K562 (cell line): ENCODE measurements around the gene ACP4. TPM values are rescaled to one million over a fixed set of nuclear protein-coding genes. Genes with fewer than 3 reads are reported as not detected.
"Not testable (repeated sequence)": the region's sequence is repeated elsewhere in the genome, so short reads cannot be mapped to it uniquely, and the experiment has no call there.

Source experiments
- ATAC-seq: fragments of 200-7000 bp; cut with Tn5 transposase; 3 replicates; pipeline ENCODE4 v1.9.1; 2020; ENCODE audit warnings: moderate library complexity
- BruUV-seq: library from RNA; stranded (reverse); fragments of 400-500 nt; replicated peaks from 2 replicates; lab custom pipeline; 2021; lab: Mats Ljungman, UMichigan
- CTCF ChIA-PET: fragments of 300-600 bp; formaldehyde crosslinking; extraction: SDS; loops from one replicate; lab custom pipeline; 2021; ENCODE audit warnings: low intra/inter-chr PET ratio; lab: Yijun Ruan, JAX
- POLR2A ChIA-PET: fragments of 300-600, 350-650 bp; sonication (Branson Sonifier 250); formaldehyde crosslinking; extraction: SDS; loops from one replicate; lab custom pipeline; 2021; ENCODE audit warnings: antibody characterized with exemption, inconsistent platforms; lab: Yijun Ruan, JAX
- DNase-seq, 4 experiments: peaks; one replicate each; pipeline versions ENCODE4 v3.0.0 to v3.0.0-alpha.2; 2011 to 2018; ENCODE audit warnings: low spot score in 3 of 4, mixed read lengths in 3 of 4; ENCODE audit errors: extremely low read depth in 1 of 4
- FAIRE-seq: peaks from 2 replicates; lab custom pipeline; 2011; peaks lifted over from hg19 to GRCh38; lab: Jason Lieb, UNC
- H2AFZ ChIP-seq: 2 replicates; pipeline ENCODE4 v1.6.0; 2011; ENCODE audit warnings: low read depth, low read length, control low read depth, inconsistent platforms
- H3K27ac ChIP-seq: fragments of 200-600 bp; 3 replicates; pipeline ENCODE4 v1.8.0; 2011; ENCODE audit warnings: low read depth, mild to moderate bottlenecking, control low read depth, inconsistent platforms, low read length, moderate library complexity, mixed read lengths; ENCODE audit errors: extremely low read depth
- H3K27me3 ChIP-seq, 2 experiments: fragments of 300-600 bp in 1 of 2; 2 replicates in 1 of 2; 3 replicates in 1 of 2; pipeline versions ENCODE4 v1.6.0 to v1.8.0; 2011; ENCODE audit warnings: inconsistent platforms in 2 of 2, low read length in 2 of 2, mild to moderate bottlenecking in 1 of 2, mixed read lengths in 1 of 2, moderate library complexity in 1 of 2; ENCODE audit not compliant: control insufficient read depth in 2 of 2, insufficient read depth in 2 of 2
- H3K36me3 ChIP-seq: fragments of 300-600 bp; 3 replicates; pipeline ENCODE4 v1.8.0; 2011; ENCODE audit warnings: mild to moderate bottlenecking, low read length, inconsistent platforms; ENCODE audit not compliant: control insufficient read depth, insufficient read depth
- H3K4me1 ChIP-seq, 2 experiments: fragments of 200-600 bp in 1 of 2; replicated peaks in 1 of 2; 2 replicates in 1 of 2; 3 replicates in 1 of 2; pipeline versions ENCODE4 v1.5.1 to v1.8.0; 2011; ENCODE audit warnings: inconsistent platforms in 2 of 2, low read length in 2 of 2, mild to moderate bottlenecking in 1 of 2, mixed read lengths in 1 of 2, moderate library complexity in 1 of 2; ENCODE audit not compliant: control insufficient read depth in 2 of 2, insufficient read depth in 2 of 2
- H3K4me2 ChIP-seq: 2 replicates; pipeline ENCODE4 v1.6.1; 2011; ENCODE audit warnings: low read length, control low read depth, inconsistent platforms, mixed read lengths; ENCODE audit not compliant: insufficient read depth
- H3K4me3 ChIP-seq: fragments of 200-600 bp; sonication (generic), shearing (Covaris generic); 2 replicates; pipeline ENCODE4 v1.5.1; 2016; ENCODE audit warnings: control low read depth, inconsistent platforms
- H3K79me2 ChIP-seq: fragments of 200-600 bp; 3 replicates; pipeline ENCODE4 v1.8.0; 2011; ENCODE audit warnings: low read length, inconsistent platforms; ENCODE audit not compliant: control insufficient read depth, insufficient read depth
- H3K9ac ChIP-seq, 2 experiments: 2 replicates each; pipeline versions ENCODE4 v1.6.0 to v1.6.1; 2011; ENCODE audit warnings: low read depth in 2 of 2, low read length in 2 of 2, control low read depth in 1 of 2, inconsistent platforms in 1 of 2, mild to moderate bottlenecking in 1 of 2, mixed read lengths in 1 of 2; ENCODE audit not compliant: insufficient read depth in 1 of 2
- H3K9me1 ChIP-seq: one replicate; pipeline ENCODE4 v1.6.0; 2011; ENCODE audit warnings: inconsistent platforms, mild to moderate bottlenecking, low read length, moderate library complexity; ENCODE audit not compliant: control insufficient read depth, insufficient read depth
- H3K9me3 ChIP-seq: replicated peaks from 2 replicates; pipeline ENCODE4 v1.5.1; 2011; ENCODE audit warnings: low read depth, low read length, inconsistent platforms; ENCODE audit not compliant: control insufficient read depth, insufficient read depth
- H4K20me1 ChIP-seq: replicated peaks from 2 replicates; pipeline ENCODE4 v1.6.1; 2011; ENCODE audit warnings: low read length, inconsistent platforms, mixed read lengths; ENCODE audit not compliant: control insufficient read depth, insufficient read depth
- ADNP ChIP-seq: fragments of 200-800 bp; sonication (Bioruptor generic); IDR thresholded peaks from 2 replicates; pipeline ENCODE4 v1.6.1; 2016; ENCODE audit warnings: missing genetic modification characterization, missing compliant biosample characterization
- BRF1 ChIP-seq: IDR thresholded peaks from 3 replicates; pipeline ENCODE4 v1.6.1; 2011; ENCODE audit warnings: borderline replicate concordance, mild to moderate bottlenecking; ENCODE audit not compliant: insufficient read length; ENCODE audit errors: extremely low read depth
- CTCFL ChIP-seq: IDR thresholded peaks from 2 replicates; pipeline ENCODE4 v1.6.1; 2011; ENCODE audit warnings: borderline replicate concordance, low read depth, mild to moderate bottlenecking, moderate library complexity, low read length; ENCODE audit not compliant: insufficient read depth, poor library complexity, severe bottlenecking
- GABPA ChIP-seq: fragments of 200-800 bp; sonication (Bioruptor generic); conservative IDR thresholded peaks from 2 replicates; pipeline ENCODE4 v1.6.1; 2016; ENCODE audit warnings: low read depth, missing genetic modification characterization, missing compliant biosample characterization
- HIVEP1 ChIP-seq: fragments of 250-450 bp; sonication (Bioruptor Pico); IDR thresholded peaks from 2 replicates; pipeline ENCODE4 v1.4.0; 2020; ENCODE audit warnings: mild to moderate bottlenecking
- KAT2B ChIP-seq: IDR thresholded peaks from one replicate; pipeline ENCODE4 v1.6.1; 2012; ENCODE audit warnings: low read depth, mild to moderate bottlenecking, control low read depth, inconsistent platforms, low read length, moderate library complexity
- LCOR ChIP-seq: sonication (generic); formaldehyde crosslinking; IDR thresholded peaks from 2 replicates; pipeline ENCODE4 v1.8.0; 2022; ENCODE audit warnings: mild to moderate bottlenecking, missing genetic modification reagents
- SIRT6 ChIP-seq: IDR thresholded peaks from one replicate; pipeline ENCODE4 v1.6.1; 2012; ENCODE audit warnings: low read depth, mild to moderate bottlenecking, control low read depth, inconsistent platforms, low read length, moderate library complexity
- ZNF175 ChIP-seq: fragments of 200-800 bp; sonication (Bioruptor generic); IDR thresholded peaks from 2 replicates; pipeline ENCODE4 v1.6.1; 2016; ENCODE audit warnings: low read depth, mild to moderate bottlenecking, missing genetic modification characterization, missing compliant biosample characterization
- ZNF384 ChIP-seq: IDR thresholded peaks from 2 replicates; pipeline ENCODE4 v1.6.1; 2012; ENCODE audit warnings: low read depth, low read length, improper control_type of control experiment
- ZNF431 ChIP-seq: sonication (generic); formaldehyde crosslinking; IDR thresholded peaks from 2 replicates; pipeline ENCODE4 v1.8.0; 2022; ENCODE audit warnings: mild to moderate bottlenecking, missing genetic modification reagents
- ZNF766 ChIP-seq: fragments of 200-800 bp; sonication (Bioruptor generic); conservative IDR thresholded peaks from 2 replicates; pipeline ENCODE4 v1.6.1; 2016; ENCODE audit warnings: missing genetic modification characterization, missing compliant biosample characterization
- WGBS: fragments of 100-300 bp; shearing (Covaris generic); methylation state at CpG from one replicate; pipeline ENCODE4 v1.1.6; 2016; ENCODE audit warnings: low coverage, mixed read lengths; ENCODE audit not compliant: insufficient coverage; ENCODE audit errors: missing lambda C conversion rate; 5-methylcytosine and 5-hydroxymethylcytosine counted together
- in situ Hi-C: fragments of 300-500 bp; cut with MboI; formaldehyde crosslinking; loops from 4 replicates; pipeline ENCODE4 v1.15.0; 2018; ENCODE audit warnings: inconsistent platforms, mixed read lengths
- intact Hi-C: fragments of 100-400 bp; cut with micrococcal nuclease; formaldehyde crosslinking; loops from 2 replicates; pipeline ENCODE4 v1.14.2; 2022
- polyA plus RNA-seq, 8 experiments: library from polyadenylated mRNA; depleted of rRNA in 4 of 8; stranded (reverse) in 5 of 8; unstranded in 3 of 8; fragments of >200 nt; fragmentation: Nextera tagmentation in 2 of 8; fragmentation: Illumina TruSeq in 1 of 8; extraction: Ambion mirVana in 2 of 8; extraction: Trizol in 1 of 8; gene quantifications; 2 replicates each; pipeline versions ENCODE4 v1.2.1 to v1.2.3, GENCODE V29; 2011 to 2014; ENCODE audit warnings: inconsistent platforms in 1 of 8, missing spikeins in 1 of 8
- total RNA-seq, 7 experiments: library from RNA; depleted of rRNA in 6 of 7; stranded (reverse); fragments of >200 nt in 6 of 7; fragmentation: Illumina TruSeq in 2 of 7; extraction: Trizol in 2 of 7; gene quantifications; 2 replicates each; pipeline versions ENCODE4 v1.2.1 to v1.2.3, GENCODE V29; 2011 to 2021; ENCODE audit warnings: low replicate concordance in 1 of 7
- TF ChIP-seq, protein P1 (sequence below): fragments of 450-650 bp; IDR thresholded peaks from 2 replicates; pipeline ENCODE4 v1.6.1; 2016

The ACP4 gene
- total and polyA plus RNA-seq, 9 of the 15 experiments (the other 6 are each of a cell fraction or from before 2014, with no cell fraction given): not detected

GRCh38 chr19:50767263-50767662, 23.0 kb upstream of the ACP4 start:
- H3K27me3 ChIP-seq, H3K4me3 ChIP-seq, in situ Hi-C loops, H3K27ac ChIP-seq, H3K79me2 ChIP-seq, H3K36me3 ChIP-seq, POLR2A ChIA-PET, DNase-seq, H4K20me1 ChIP-seq, BruUV-seq, H3K9me1 ChIP-seq, H3K4me2 ChIP-seq, intact Hi-C loops, H3K9me3 ChIP-seq, CTCF ChIA-PET: not testable (repeated sequence)
- Histone ChIP-seq H3K4me1 (peaks cover 11 to 18% of the 10 kb centered on the region in 2 experiments), H3K9ac (0 out of 4 replicates have a peak overlapping the region, but pooled peaks of 1 of the 2 experiments have one; percentile 36), H2AFZ (peak overlapping the region; percentile 72)
- TF ChIP-seq HIVEP1 (0 out of 2 replicates have a peak, but pooled peaks have one; percentile 9), ZNF384 (peak; percentile 17; the same call in 1 of the 2 replicates)
- 33% methylated on average over 5 of the region's 5 CpGs for WGBS
- FAIRE-seq (peak; percentile 67), ATAC-seq (peak; percentile 26; the same call in 2 of the 3 replicates)

DNA sequence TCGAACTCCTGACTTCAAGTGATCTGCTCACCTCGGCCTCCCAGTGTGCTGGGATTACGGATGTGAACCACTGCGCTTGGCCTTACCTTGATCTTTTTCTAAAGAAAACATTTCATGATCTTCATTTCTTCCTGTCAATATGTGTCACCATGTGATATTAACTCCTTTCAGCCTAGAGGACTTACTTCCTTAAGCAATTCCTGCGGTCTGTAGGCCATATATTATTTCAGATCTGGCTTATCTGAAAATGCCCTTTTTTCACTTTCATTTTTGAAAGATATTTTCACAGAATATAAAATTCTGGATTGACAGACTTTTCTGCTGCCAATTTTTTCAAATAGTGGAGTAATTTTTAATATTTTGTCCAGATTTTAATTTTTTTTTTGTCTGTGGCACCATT, 21.9 kb upstream of the ACP4 start:
- no peak for ATAC-seq
- peaks cover 12 to 18% of the 10 kb centered on the region in 2 experiments for H3K4me1 ChIP-seq
- peak overlapping the region in 1 of 2 experiments; percentile 4; a peak in 1 of 4 replicates for H3K9ac ChIP-seq
- 72% methylated on average over 5 of the region's 5 CpGs for whole genome bisulfite sequencing
- intact Hi-C loops (no loop called here), in situ Hi-C loops (no loop called here)
- H3K9me1 ChIP-seq: no peaks in the 10 kb centered on the region
- H3K4me3 ChIP-seq: no peak overlapping the region
- no peaks in the 10 kb centered on the region for H4K20me1 ChIP-seq
- BruUV-seq: no TSS peak
- no peaks in the 10 kb centered on the region for H3K27me3 ChIP-seq
- no peak for FAIRE-seq
- H3K27ac ChIP-seq: no peak overlapping the region
- peak overlapping the region; percentile 72; the same call in 1 of the 2 replicates for H2AFZ ChIP-seq
- H3K4me2 ChIP-seq: no peak overlapping the region
- H3K9me3 ChIP-seq: no peaks in the 10 kb centered on the region
- no peak for DNase-seq
- ChIA-PET POLR2A (no interaction called here), CTCF (no interaction called here)
- no peaks in the 10 kb centered on the region for H3K36me3 ChIP-seq
- no peaks in the 10 kb centered on the region for H3K79me2 ChIP-seq
- TF ChIP-seq KAT2B: no peak
- TF ChIP-seq ADNP (tag): 0 out of 2 replicates have a peak, but pooled peaks have one; percentile 10
- TF ChIP-seq, protein P1, sequence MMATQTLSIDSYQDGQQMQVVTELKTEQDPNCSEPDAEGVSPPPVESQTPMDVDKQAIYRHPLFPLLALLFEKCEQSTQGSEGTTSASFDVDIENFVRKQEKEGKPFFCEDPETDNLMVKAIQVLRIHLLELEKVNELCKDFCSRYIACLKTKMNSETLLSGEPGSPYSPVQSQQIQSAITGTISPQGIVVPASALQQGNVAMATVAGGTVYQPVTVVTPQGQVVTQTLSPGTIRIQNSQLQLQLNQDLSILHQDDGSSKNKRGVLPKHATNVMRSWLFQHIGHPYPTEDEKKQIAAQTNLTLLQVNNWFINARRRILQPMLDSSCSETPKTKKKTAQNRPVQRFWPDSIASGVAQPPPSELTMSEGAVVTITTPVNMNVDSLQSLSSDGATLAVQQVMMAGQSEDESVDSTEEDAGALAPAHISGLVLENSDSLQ: peak; percentile 57; the same call in 1 of the 2 replicates
- TF ChIP-seq LCOR (CRISPR knock-in tag): no peak
- no peak for TF ChIP-seq CTCFL
- 0 out of 2 replicates have a peak, but pooled peaks have one; percentile 33 for TF ChIP-seq ZNF766 (CRISPR knock-in tag)
- no peak for TF ChIP-seq SIRT6
- no peak for TF ChIP-seq BRF1
- TF ChIP-seq ZNF175: no peak
- 0 out of 2 replicates have a peak, but pooled peaks have one; percentile 13 for TF ChIP-seq GABPA
- TF ChIP-seq ZNF431 (CRISPR knock-in tag): no peak
